NCI-H526 treated with DMSO at 0.1 percent for 48 hours (cell line): ENCODE measurements around the gene UBE2U.

Source experiments
- DNase-seq: peaks from one replicate; lab custom pipeline; 2025; lab: John Stamatoyannopoulos, UW

UBE2U gene, protein sequence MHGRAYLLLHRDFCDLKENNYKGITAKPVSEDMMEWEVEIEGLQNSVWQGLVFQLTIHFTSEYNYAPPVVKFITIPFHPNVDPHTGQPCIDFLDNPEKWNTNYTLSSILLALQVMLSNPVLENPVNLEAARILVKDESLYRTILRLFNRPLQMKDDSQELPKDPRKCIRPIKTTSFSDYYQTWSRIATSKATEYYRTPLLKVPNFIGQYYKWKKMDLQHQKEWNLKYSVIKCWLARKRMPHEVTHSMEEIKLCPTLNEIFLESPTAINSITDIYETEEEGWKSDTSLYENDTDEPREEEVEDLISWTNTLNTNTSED

DNA sequence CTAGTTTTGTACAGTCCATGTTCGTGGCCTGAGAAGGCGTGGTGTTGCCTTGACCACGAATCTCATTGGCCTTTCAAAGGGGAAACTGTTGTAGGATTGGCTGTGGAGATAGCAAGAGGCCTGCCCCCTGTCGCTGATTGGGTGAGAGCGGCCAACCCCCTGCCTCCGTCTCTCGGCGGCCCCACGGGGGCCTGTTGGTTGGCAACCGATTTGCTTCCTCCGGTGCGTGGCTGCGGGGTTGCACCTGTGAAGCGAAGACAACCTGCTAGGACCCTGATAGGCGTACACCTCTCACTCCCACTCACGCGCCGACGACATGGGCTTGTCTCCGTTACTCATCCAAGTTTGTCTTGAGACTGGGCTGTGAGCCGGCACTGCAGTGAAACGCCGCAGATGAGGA lies at the start of gene UBE2U:
TSS of gene UBE2U (plus strand) at position 204 of the 400 bp plus-strand sequence. CDS start 428 bp downstream, outside the sequence.
- DNase-seq, result no peak

DNA sequence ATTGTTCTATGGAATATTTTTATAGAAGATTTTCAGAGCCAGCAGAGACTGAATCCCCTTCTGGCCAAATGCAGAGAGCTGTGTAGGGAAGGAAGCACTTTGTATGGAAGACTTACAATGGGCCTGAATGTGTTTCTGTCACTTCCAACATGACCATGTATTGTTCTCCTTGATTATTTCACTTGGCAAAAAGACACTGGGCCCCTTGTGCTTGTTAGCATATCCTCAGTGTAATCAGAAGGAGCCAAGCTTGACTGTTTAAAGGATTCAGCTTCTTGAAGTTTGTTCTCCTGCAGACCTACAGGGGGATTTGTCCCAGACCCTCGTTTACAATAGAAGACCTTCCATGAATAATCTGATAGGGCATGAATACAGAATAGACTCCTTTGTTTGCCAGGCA lies 48.1 kb upstream of the UBE2U start:
- DNase-seq, result no peak

DNA sequence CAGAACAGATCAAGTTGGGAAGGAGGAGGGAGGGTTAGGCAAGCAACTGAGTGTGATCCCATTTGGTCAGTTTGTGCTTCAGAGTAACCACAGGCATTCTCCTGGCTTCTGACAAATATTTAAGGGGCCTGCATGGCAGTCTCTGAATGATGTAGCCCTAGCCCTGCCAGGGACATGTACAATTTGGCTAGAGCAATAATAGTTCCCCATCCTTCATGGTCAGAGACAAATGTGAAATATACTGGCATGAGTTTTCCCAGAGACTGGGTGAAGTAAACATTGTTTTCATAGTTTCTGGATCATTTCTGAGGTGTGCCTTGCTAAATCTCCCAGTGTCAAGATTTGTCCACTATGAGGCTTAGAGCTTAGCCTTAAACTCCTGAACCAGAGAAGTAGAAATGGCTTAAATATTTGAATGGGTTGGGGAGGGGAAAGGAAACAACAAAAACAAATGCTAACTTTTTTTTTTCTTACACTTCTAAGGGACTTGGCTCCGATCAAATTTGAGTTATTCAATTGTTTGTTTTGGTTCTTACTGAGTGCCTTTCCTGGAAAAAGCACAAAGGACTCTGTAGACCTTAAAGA lies 42.0 kb upstream of the UBE2U start:
- DNase-seq, result no peak

GRCh38 chr1:64162151-64162550 lies 41.3 kb upstream of the UBE2U start:
- no peak for DNase-seq

- no peak for DNase-seq
These were observed 40.6 kb upstream of the UBE2U start for GRCh38 chr1:64162804-64163203.

DNA sequence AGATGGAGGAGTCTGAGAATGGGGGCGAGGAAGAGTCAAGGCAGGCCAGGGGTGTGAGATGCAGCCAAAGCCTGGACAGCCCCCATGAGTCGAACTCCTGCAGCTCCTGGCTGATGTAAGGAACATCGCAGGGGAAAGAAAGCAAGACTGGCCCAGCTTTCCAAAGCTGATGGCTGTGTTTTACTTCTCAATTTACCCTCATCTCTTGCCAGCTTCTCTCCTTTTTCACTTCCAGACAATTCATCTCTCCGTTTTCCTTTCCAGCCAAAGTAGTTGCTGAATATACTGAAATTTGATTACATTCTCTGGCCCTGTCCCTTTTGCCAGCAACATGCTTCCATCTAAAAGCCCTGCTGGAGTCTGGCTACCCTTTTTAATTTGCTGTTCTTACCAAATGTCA lies 40.0 kb upstream of the UBE2U start:
- no peak for DNase-seq

DNA sequence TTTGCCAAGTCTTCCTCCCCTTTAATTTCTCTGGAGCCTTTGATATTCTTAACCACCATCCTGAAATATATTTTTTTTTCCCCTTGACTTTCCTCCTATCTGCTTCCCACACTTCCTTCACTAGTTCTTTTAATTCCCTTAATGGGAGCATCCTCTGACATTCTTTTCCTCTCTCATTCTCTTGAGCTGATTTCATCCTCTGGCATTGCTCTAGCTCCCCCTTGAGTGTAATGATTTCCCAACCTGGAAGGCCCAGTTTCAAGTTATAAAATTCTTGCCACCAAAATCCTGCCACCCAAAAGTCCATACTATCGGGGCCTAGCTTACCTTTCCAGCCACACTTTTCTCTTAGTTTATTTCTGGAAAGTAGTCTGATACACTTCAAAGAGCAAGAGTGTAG lies 39.5 kb upstream of the UBE2U start:
- DNase-seq, result no peak

GRCh38 chr1:64166629-64167028 lies 36.8 kb upstream of the UBE2U start:
- no peak for DNase-seq

- no peak for DNase-seq
These were observed 36.2 kb upstream of the UBE2U start for GRCh38 chr1:64167176-64167575.

- DNase-seq, result no peak
These were observed 32.2 kb upstream of the UBE2U start for GRCh38 chr1:64171246-64171645.

- no peak for DNase-seq
These were observed 31.6 kb upstream of the UBE2U start for GRCh38 chr1:64171797-64172281.

GRCh38 chr1:64172458-64172983 lies 30.9 kb upstream of the UBE2U start:
- DNase-seq, result no peak

DNA sequence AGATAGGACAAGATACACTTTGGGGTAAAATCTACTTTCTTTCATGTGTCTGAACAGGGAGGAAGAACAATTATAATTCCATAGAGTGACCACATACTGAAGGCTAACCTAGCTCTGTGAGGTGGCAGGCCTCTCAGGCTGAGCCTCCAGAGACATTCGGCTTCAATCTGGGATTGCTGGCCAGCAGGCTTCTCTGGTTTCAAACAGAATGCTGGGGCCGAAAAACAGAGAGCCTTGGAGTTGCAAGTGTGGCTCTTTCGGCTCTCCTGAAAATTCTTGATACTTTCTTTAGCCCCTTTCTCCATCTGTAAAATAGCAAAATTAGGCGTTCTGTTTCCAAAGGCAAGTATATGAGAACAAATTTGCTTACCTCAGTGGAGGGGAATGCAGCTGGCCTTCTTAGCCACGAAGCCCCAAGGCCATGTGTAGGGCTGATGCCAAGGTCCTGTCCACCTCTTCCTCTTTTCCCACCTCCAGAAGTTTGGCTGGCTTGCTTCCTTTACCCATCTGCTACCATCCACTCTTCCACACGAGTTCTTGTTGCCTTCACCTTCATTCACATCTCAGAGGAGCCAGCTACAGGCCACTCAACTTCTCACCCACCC lies 30.0 kb upstream of the UBE2U start:
- no peak for DNase-seq

- no peak for DNase-seq
These were observed 27.8 kb upstream of the UBE2U start for GRCh38 chr1:64175639-64176038.

DNA sequence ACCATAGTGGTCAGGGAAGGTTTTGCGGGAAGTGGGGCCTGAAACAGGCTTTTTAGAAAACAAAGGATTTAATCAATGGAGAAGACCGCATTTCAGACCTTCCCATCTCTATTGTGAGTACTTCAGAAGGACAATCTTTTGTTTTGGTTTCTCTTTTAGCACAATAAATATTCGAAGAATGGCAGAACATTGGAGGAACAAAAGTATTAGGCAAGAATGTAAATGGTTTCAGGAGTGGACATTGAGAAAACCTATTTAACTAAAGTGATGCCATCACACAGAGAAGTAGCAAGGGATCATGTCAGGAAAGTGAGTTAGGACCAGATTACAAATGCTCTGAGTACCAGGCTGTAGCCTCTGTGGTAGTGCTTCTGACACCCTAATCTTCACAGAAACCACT lies 26.8 kb upstream of the UBE2U start:
- DNase-seq, result no peak

DNA sequence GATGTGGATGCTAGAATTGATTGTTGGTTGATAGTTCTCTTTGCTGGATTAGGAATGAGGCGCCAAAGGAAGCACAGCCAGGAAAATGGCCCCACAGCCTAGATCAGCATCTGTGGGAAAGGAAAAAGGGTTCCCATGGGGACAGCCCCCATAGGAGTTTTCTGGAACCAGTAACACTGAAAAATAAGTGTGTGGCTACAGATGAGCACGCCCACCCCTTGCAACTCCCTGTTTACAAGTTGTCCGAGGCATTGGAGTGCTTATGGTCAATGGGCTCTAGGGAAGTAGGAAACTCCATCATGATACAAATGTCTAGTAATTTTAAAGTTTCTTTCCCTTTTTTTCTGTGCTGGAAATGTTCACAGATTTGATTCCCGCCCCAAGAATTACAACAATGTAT lies 23.8 kb upstream of the UBE2U start:
- DNase-seq, result no peak

GRCh38 chr1:64182207-64182606 lies 21.2 kb upstream of the UBE2U start:
- no peak for DNase-seq

DNA sequence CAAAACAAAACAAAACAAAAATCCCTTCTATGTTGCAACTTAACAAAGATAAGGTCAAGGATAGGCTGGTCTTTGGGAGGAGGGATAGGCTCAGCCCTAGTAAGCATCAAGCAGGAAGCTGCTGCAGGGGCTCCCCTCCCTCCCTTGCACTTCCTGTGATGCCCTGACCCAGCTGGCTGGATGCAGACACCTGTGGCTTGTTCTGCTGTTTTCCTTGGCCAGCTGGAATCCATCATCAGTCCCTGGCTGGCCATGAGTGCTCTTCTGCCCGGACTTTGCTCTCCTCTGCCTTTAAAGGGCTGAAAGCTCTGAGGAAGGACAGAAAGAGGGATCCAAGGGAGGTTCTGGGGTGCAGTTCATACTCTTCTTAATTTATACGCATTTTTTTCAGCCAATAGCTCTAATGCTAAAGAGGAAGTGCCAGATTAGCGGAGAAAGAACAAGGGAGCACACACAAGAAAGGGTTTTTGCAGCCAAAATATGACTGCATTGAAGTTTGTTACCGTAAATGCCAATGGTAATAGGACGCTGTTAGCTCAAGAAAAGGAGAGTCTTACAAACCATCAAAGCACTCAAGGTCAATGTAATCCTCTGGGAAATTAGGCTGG lies 19.9 kb upstream of the UBE2U start:
- DNase-seq, result no peak

- no peak for DNase-seq
These were observed 19.4 kb upstream of the UBE2U start for GRCh38 chr1:64184003-64184440.

DNA sequence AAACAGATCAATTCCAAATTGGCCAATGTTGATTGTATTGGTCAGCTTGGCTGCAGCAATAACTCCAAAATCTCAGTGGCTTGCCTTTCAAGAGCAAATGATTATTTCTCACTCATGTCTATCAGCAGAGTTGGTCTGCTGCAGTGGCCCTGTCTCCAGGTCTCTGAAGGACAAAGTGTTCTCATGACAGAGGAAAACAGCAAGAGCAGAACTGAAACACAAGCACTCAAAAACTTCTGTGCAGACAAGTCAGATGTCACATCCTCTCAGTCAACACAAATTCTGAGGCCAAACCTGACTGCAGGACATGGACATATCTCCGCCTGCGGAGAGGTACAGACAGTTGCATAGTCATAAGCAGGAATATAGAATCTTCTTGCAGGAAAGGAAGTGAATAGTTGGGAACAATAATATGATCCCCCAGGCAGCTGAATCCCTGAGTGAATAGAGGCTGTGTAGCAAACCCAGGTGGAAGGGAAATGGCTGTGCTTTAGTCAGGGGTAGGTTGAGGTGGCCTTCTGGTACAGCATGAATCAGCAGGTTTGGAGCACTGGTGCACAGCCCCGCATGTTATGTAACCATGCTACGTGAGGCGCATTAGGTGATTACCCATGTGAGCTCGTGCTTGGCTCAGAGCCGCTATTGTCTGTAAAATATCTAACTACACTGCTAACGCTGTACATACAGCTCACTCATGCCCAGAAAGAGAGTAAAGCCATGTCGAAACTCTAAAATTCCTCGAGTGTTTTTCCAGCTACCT lies 17.1 kb upstream of the UBE2U start:
- DNase-seq, result no peak

DNA sequence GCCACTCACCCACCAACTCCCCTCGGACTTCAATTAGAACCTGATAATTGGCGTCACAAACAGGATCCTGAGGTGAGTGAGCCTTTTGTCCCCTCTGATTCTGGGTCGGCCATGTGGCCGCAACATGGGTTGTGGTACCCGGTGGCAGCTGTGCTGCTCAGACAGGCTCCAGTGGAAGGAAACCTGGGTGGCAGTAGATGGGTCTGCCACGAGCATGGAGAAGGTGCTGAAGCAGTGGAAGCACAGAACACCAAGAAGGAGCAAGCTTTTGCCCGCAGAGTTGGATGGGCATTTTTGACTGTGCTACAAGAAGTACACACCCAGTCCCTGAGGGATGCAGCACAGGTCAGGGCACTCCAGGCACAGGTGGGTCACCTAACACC lies 16.5 kb upstream of the UBE2U start:
- DNase-seq, result no peak

DNA sequence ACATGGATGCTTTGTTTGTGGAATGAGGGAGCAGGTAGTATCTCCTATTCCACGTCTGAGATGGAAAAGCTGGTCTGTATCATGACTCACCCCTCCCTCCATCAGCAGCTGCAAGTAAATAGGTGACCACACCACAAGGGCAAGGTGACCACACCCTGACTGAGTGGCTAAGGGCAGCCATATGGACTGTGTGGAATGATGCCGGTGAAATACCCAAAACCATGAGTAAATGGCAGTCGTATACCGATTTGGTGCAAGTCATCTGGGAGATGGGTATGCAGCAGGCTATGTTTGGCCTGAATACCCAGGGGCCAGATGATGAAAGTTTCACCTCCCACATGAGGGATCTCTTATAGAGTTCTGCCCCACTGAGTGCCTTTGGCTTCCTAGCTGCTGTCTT lies 15.8 kb upstream of the UBE2U start:
- no peak for DNase-seq
